Fibroblast of pulmonary artery (primary cell): Measurements from ENCODE around the gene PTCHD1.

Source experiments
- DNase-seq: peaks from one replicate; pipeline ENCODE4 v3.0.0-alpha.2; 2010; ENCODE audit warnings: low read depth
- H3K4me3 ChIP-seq: replicated peaks from 2 replicates; pipeline ENCODE4 v1.5.1; 2011; ENCODE audit warnings: low read depth, mild to moderate bottlenecking, control low read depth, low read length, moderate library complexity
- TF ChIP-seq, protein P1 (sequence below): IDR thresholded peaks from 2 replicates; pipeline ENCODE4 v1.5.1; 2011; ENCODE audit warnings: mild to moderate bottlenecking, control low read depth, low read length, inconsistent platforms; ENCODE audit errors: missing control alignments

Gene PTCHD1

DNA sequence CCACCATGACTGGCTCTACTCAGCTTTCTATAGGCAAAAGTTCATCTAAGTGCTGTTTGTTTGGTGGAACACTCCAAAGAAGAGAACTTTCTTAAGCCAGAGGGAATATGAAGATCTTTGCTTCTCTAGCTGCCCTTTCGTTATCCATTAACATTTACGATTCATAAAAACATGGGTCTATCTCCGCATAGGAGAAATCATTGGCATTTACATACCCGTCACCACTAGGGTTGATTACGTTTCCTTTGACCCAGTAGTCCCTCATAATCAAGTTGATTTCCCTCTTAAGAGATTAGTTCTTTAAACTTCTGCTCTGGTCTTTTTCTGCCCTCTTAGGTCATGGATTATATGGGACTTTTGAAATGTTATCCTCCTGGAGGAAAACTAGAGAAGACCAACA is 57.5 kb downstream of the PTCHD1 start:
- H3K4me3 ChIP-seq, result no peak overlapping the region
- TF ChIP-seq, protein P1, sequence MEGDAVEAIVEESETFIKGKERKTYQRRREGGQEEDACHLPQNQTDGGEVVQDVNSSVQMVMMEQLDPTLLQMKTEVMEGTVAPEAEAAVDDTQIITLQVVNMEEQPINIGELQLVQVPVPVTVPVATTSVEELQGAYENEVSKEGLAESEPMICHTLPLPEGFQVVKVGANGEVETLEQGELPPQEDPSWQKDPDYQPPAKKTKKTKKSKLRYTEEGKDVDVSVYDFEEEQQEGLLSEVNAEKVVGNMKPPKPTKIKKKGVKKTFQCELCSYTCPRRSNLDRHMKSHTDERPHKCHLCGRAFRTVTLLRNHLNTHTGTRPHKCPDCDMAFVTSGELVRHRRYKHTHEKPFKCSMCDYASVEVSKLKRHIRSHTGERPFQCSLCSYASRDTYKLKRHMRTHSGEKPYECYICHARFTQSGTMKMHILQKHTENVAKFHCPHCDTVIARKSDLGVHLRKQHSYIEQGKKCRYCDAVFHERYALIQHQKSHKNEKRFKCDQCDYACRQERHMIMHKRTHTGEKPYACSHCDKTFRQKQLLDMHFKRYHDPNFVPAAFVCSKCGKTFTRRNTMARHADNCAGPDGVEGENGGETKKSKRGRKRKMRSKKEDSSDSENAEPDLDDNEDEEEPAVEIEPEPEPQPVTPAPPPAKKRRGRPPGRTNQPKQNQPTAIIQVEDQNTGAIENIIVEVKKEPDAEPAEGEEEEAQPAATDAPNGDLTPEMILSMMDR, result no peak
- DNase-seq, result no peak

DNA sequence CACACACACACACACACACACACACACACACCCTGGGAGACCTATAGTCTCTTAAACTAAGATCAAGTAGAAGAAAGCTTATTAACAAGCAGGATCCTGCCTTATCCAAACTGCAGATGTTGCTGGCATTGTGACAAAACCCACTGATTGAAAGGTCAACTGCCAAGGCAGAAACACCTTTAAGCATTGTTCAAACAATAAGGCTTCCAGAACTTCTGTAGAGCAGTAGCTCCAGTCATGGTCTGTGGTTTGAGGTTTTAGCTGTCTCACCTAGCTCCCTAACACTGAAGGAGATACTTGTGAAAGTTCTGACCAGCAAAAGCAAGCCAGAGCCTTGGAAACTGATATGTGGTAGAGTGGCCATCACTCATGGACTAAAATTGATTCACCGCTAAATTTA is 59.8 kb downstream of the PTCHD1 start:
- TF ChIP-seq, protein P1, result no peak
- no peak for DNase-seq
- no peak overlapping the region for H3K4me3 ChIP-seq

DNA sequence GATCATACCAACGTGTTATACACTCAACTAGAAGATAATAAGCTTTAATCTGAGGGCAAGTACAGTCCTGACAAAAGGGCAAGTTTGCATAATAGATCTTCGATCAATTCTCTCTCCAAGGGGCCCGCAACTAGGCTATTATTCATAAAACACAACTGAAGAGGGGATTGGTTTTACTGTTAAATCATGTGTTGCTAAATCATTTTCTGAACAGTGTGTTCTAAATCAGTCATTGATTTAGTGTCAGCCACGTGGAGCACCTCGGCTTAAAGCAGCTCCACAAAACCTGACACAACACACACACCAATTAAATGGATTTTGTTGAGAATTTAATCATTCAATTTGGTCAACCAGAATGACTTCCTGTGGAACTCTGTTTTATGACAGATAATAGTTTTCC is 61.6 kb downstream of the PTCHD1 start:
- DNase-seq, result no peak
- no peak overlapping the region for H3K4me3 ChIP-seq
- TF ChIP-seq, protein P1, result no peak

DNA sequence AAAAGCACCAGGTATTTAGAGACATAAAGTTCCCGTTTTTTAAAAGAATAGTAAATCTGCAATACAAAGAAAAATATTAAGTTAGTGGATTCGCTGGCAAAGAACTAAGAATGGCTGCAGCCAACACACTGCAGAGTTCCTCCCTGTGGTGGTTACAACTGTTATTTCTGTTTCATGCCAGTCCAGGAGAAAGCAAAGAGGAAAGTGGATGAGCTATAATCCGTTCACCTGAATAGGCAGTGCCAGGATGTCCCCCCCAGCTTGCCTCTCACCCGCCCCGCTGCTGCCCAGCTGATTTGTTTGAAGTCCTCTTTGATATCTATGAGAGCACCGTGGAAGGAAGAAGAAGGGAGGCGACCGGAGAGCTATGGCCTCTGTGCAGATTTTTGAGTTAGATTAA is 63.9 kb downstream of the PTCHD1 start:
- DNase-seq, result no peak
- no peak overlapping the region for H3K4me3 ChIP-seq
- TF ChIP-seq, protein P1, result no peak

DNA sequence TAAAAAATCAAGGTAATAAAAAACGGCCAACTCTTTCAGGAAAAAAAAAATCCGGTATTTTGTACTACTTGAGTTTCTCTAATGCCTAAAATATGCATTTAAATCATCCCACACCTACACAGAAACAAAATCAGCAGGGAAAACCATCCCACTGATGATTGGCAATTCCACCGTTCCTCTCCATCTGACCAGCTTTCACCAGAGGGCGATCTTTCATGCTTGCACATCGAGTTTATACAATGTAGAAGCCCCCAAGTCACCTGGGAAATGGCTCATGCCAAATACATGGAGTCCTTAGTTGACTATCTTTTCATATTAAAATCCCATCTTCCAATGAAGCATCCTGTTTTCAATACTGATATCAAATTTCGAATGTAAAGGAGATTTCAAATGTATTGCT is 69.2 kb downstream of the PTCHD1 start:
- DNase-seq, result no peak
- no peak overlapping the region for H3K4me3 ChIP-seq
- TF ChIP-seq, protein P1, result peak; percentile 13

DNA sequence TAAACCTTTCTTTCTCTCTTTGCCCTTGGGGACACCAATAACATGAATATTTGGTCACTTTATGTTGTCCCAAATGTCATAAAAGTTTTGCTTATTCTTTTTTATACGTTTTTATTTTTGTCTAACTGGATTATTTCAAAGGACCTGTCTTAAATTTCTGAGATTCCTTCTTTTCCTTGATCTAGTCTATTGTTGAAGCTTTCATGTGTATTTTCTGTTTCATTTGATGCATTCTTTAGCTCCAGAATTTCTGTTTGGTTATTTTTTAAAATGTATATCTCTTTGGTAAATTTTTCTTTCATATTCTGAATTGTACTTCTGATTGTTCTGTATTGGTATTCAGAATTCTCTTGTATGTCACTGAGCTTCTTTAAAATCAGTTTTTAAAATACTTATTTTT is 88.3 kb downstream of the PTCHD1 start:
- TF ChIP-seq, protein P1, result no peak
- DNase-seq, result no peak
- no peak overlapping the region for H3K4me3 ChIP-seq

DNA sequence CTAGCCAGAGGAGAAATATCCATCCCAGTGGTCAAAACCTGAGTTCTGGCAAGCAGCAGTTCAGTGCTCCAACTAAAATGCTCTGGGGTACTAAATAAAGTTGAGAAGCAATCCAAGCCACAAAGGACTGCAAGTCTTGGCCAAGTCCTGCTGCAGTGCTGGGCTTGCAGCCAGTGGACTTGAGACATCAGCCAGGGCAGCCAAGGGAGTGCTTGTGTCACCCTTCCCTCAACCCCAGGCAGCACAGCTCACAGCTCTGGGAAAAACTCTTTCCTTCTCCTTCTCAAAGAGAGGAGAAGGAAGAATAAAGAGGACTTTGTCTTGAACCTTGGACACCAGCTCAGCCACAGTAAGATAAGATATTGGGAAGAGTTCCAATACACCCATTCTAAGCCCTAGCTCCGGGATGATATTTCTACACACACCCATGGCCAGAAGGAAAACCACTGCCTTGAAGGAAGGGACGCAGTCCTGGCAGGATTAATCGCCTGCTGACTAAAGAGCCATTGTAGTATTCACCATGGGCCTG is 99.8 kb downstream of the PTCHD1 start:
- H3K4me3 ChIP-seq, result no peak overlapping the region
- TF ChIP-seq, protein P1, result no peak
- peak; percentile 73 for DNase-seq
